K562 (cell line): ENCODE measurements around the gene CYP4B1. TPM values are rescaled to one million over a fixed set of nuclear protein-coding genes. Genes with fewer than 3 reads are reported as not detected.

ENCODE experiments used
- ATAC-seq: fragments of 200-7000 bp; cut with Tn5 transposase; 3 replicates; pipeline ENCODE4 v1.9.1; 2020; ENCODE audit warnings: moderate library complexity
- BruUV-seq: library from RNA; stranded (reverse); fragments of 400-500 nt; replicated peaks from 2 replicates; lab custom pipeline; 2021; lab: Mats Ljungman, UMichigan
- CTCF ChIA-PET: fragments of 300-600 bp; formaldehyde crosslinking; extraction: SDS; loops from one replicate; lab custom pipeline; 2021; ENCODE audit warnings: low intra/inter-chr PET ratio; lab: Yijun Ruan, JAX
- POLR2A ChIA-PET: fragments of 300-600, 350-650 bp; sonication (Branson Sonifier 250); formaldehyde crosslinking; extraction: SDS; loops from one replicate; lab custom pipeline; 2021; ENCODE audit warnings: antibody characterized with exemption, inconsistent platforms; lab: Yijun Ruan, JAX
- DNase-seq, 4 experiments: peaks; one replicate each; pipeline versions ENCODE4 v3.0.0 to v3.0.0-alpha.2; 2011 to 2018; ENCODE audit warnings: low spot score in 3 of 4, mixed read lengths in 3 of 4; ENCODE audit errors: extremely low read depth in 1 of 4
- FAIRE-seq: peaks from 2 replicates; lab custom pipeline; 2011; peaks lifted over from hg19 to GRCh38; lab: Jason Lieb, UNC
- H2AFZ ChIP-seq: 2 replicates; pipeline ENCODE4 v1.6.0; 2011; ENCODE audit warnings: low read depth, low read length, control low read depth, inconsistent platforms
- H3K27ac ChIP-seq: fragments of 200-600 bp; 3 replicates; pipeline ENCODE4 v1.8.0; 2011; ENCODE audit warnings: low read depth, mild to moderate bottlenecking, control low read depth, inconsistent platforms, low read length, moderate library complexity, mixed read lengths; ENCODE audit errors: extremely low read depth
- H3K27me3 ChIP-seq, 2 experiments: fragments of 300-600 bp in 1 of 2; 2 replicates in 1 of 2; 3 replicates in 1 of 2; pipeline versions ENCODE4 v1.6.0 to v1.8.0; 2011; ENCODE audit warnings: inconsistent platforms in 2 of 2, low read length in 2 of 2, mild to moderate bottlenecking in 1 of 2, mixed read lengths in 1 of 2, moderate library complexity in 1 of 2; ENCODE audit not compliant: control insufficient read depth in 2 of 2, insufficient read depth in 2 of 2
- H3K36me3 ChIP-seq: fragments of 300-600 bp; 3 replicates; pipeline ENCODE4 v1.8.0; 2011; ENCODE audit warnings: mild to moderate bottlenecking, low read length, inconsistent platforms; ENCODE audit not compliant: control insufficient read depth, insufficient read depth
- H3K4me1 ChIP-seq, 2 experiments: fragments of 200-600 bp in 1 of 2; replicated peaks in 1 of 2; 2 replicates in 1 of 2; 3 replicates in 1 of 2; pipeline versions ENCODE4 v1.5.1 to v1.8.0; 2011; ENCODE audit warnings: inconsistent platforms in 2 of 2, low read length in 2 of 2, mild to moderate bottlenecking in 1 of 2, mixed read lengths in 1 of 2, moderate library complexity in 1 of 2; ENCODE audit not compliant: control insufficient read depth in 2 of 2, insufficient read depth in 2 of 2
- H3K4me2 ChIP-seq: 2 replicates; pipeline ENCODE4 v1.6.1; 2011; ENCODE audit warnings: low read length, control low read depth, inconsistent platforms, mixed read lengths; ENCODE audit not compliant: insufficient read depth
- H3K4me3 ChIP-seq: fragments of 200-600 bp; sonication (generic), shearing (Covaris generic); 2 replicates; pipeline ENCODE4 v1.5.1; 2016; ENCODE audit warnings: control low read depth, inconsistent platforms
- H3K79me2 ChIP-seq: fragments of 200-600 bp; 3 replicates; pipeline ENCODE4 v1.8.0; 2011; ENCODE audit warnings: low read length, inconsistent platforms; ENCODE audit not compliant: control insufficient read depth, insufficient read depth
- H3K9ac ChIP-seq, 2 experiments: 2 replicates each; pipeline versions ENCODE4 v1.6.0 to v1.6.1; 2011; ENCODE audit warnings: low read depth in 2 of 2, low read length in 2 of 2, control low read depth in 1 of 2, inconsistent platforms in 1 of 2, mild to moderate bottlenecking in 1 of 2, mixed read lengths in 1 of 2; ENCODE audit not compliant: insufficient read depth in 1 of 2
- H3K9me1 ChIP-seq: one replicate; pipeline ENCODE4 v1.6.0; 2011; ENCODE audit warnings: inconsistent platforms, mild to moderate bottlenecking, low read length, moderate library complexity; ENCODE audit not compliant: control insufficient read depth, insufficient read depth
- H3K9me3 ChIP-seq: replicated peaks from 2 replicates; pipeline ENCODE4 v1.5.1; 2011; ENCODE audit warnings: low read depth, low read length, inconsistent platforms; ENCODE audit not compliant: control insufficient read depth, insufficient read depth
- H4K20me1 ChIP-seq: replicated peaks from 2 replicates; pipeline ENCODE4 v1.6.1; 2011; ENCODE audit warnings: low read length, inconsistent platforms, mixed read lengths; ENCODE audit not compliant: control insufficient read depth, insufficient read depth
- ARID1B ChIP-seq: fragments of 450-650 bp; IDR thresholded peaks from 2 replicates; pipeline ENCODE4 v1.6.1; 2016; ENCODE audit warnings: antibody characterized with exemption, mild to moderate bottlenecking, inconsistent platforms
- CBFA2T2 ChIP-seq: fragments of 450-650 bp; conservative IDR thresholded peaks from 2 replicates; pipeline ENCODE4 v1.6.1; 2017; ENCODE audit warnings: mild to moderate bottlenecking
- EZH2 ChIP-seq: IDR thresholded peaks from 2 replicates; pipeline ENCODE4 v1.6.1; 2012; ENCODE audit warnings: low read depth, mild to moderate bottlenecking, inconsistent platforms, low read length, borderline replicate concordance
- L3MBTL2 ChIP-seq: fragments of 450-650 bp; IDR thresholded peaks from 2 replicates; pipeline ENCODE4 v1.6.1; 2016; ENCODE audit warnings: mild to moderate bottlenecking, moderate library complexity
- PCBP2 ChIP-seq: fragments of 200-400 bp; formaldehyde crosslinking; IDR thresholded peaks from 2 replicates; pipeline ENCODE4 v1.6.1; 2018; ENCODE audit warnings: low read length, low read depth, mild to moderate bottlenecking, moderate library complexity; ENCODE audit not compliant: poor library complexity, severe bottlenecking
- ZNF24 ChIP-seq: fragments of 450-650 bp; IDR thresholded peaks from 2 replicates; pipeline ENCODE4 v1.6.1; 2016
- WGBS: fragments of 100-300 bp; shearing (Covaris generic); methylation state at CpG from one replicate; pipeline ENCODE4 v1.1.6; 2016; ENCODE audit warnings: low coverage, mixed read lengths; ENCODE audit not compliant: insufficient coverage; ENCODE audit errors: missing lambda C conversion rate; 5-methylcytosine and 5-hydroxymethylcytosine counted together
- in situ Hi-C: fragments of 300-500 bp; cut with MboI; formaldehyde crosslinking; loops from 4 replicates; pipeline ENCODE4 v1.15.0; 2018; ENCODE audit warnings: inconsistent platforms, mixed read lengths
- intact Hi-C: fragments of 100-400 bp; cut with micrococcal nuclease; formaldehyde crosslinking; loops from 2 replicates; pipeline ENCODE4 v1.14.2; 2022
- polyA plus RNA-seq, 8 experiments: library from polyadenylated mRNA; depleted of rRNA in 4 of 8; stranded (reverse) in 5 of 8; unstranded in 3 of 8; fragments of >200 nt; fragmentation: Nextera tagmentation in 2 of 8; fragmentation: Illumina TruSeq in 1 of 8; extraction: Ambion mirVana in 2 of 8; extraction: Trizol in 1 of 8; gene quantifications; 2 replicates each; pipeline versions ENCODE4 v1.2.1 to v1.2.3, GENCODE V29; 2011 to 2014; ENCODE audit warnings: inconsistent platforms in 1 of 8, missing spikeins in 1 of 8
- total RNA-seq, 7 experiments: library from RNA; depleted of rRNA in 6 of 7; stranded (reverse); fragments of >200 nt in 6 of 7; fragmentation: Illumina TruSeq in 2 of 7; extraction: Trizol in 2 of 7; gene quantifications; 2 replicates each; pipeline versions ENCODE4 v1.2.1 to v1.2.3, GENCODE V29; 2011 to 2021; ENCODE audit warnings: low replicate concordance in 1 of 7

CYP4B1 gene
- total and polyA plus RNA-seq, 9 of the 15 experiments (the other 6 are each of a cell fraction or from before 2014, with no cell fraction given) = 0.69 TPM; not detected in 8

GRCh38 chr1:46804027-46804889, 5.4 kb downstream of the CYP4B1 start:
- no peak for DNase-seq
- peak overlapping the region in 1 of 2 experiments; percentile 39; a peak in 1 of 4 replicates for H3K9ac ChIP-seq
- intact Hi-C loops (no loop called here), in situ Hi-C loops (no loop called here)
- TF ChIP-seq ARID1B (no peak), PCBP2 (no peak), L3MBTL2 (no peak), EZH2 (no peak), CBFA2T2 (no peak), ZNF24 (no peak)
- BruUV-seq = no TSS peak
- no peak overlapping the region for H3K27ac ChIP-seq
- FAIRE-seq = no peak
- POLR2A ChIA-PET = interaction anchor here (0.6 kb wide), 1 partner anchor 38 kb away, joined by 3 read pairs; no protein-coding TSS in a partner anchor
- H3K4me2 ChIP-seq = no peak overlapping the region
- H3K4me1 ChIP-seq = no peaks in the 10 kb centered on the region
- H3K36me3 ChIP-seq = no peaks in the 10 kb centered on the region
- 0% methylated on average over 2 of the region's 2 CpGs for WGBS
- no peak for ATAC-seq
- no peaks in the 10 kb centered on the region for H3K9me3 ChIP-seq
- H3K9me1 ChIP-seq = no peaks in the 10 kb centered on the region
- no peak overlapping the region for H3K4me3 ChIP-seq
- CTCF ChIA-PET = no interaction called here
- H3K27me3 ChIP-seq = peaks cover 0 to 4% of the 10 kb centered on the region in 2 experiments; a peak in 2 of 5 replicates
- no peak overlapping the region for H2AFZ ChIP-seq
- H3K79me2 ChIP-seq = no peaks in the 10 kb centered on the region
- H4K20me1 ChIP-seq = no peaks in the 10 kb centered on the region
